Stimulated activated CD8-positive, alpha-beta memory T cell treated with anti-CD3 and anti-CD28 coated beads, Interleukin-7, amount 100 ng/mL, for 48 hours (primary cell): ENCODE data around the gene RTF2.
"Not testable (repeated sequence)": the region's sequence is repeated elsewhere in the genome, so short reads cannot be mapped to it uniquely, and the experiment has no call there.

Experiments
- DNase-seq, 2 donors: peaks; one replicate each; pipeline ENCODE4 v3.0.0-alpha.2; 2020; ENCODE audit warnings: low read depth in 1 of 2; ENCODE audit errors: extremely low read depth in 1 of 2

Gene RTF2

GRCh38 chr20:56469077-56469449 is 636 bp downstream of the RTF2 start:
- no peak for DNase-seq

- DNase-seq: no peak
Observed at GRCh38 chr20:56483970-56484369, 15.5 kb downstream of the RTF2 start.

GRCh38 chr20:56487216-56487615 is 18.8 kb downstream of the RTF2 start:
- DNase-seq: no peak

- DNase-seq: no peak
Observed at GRCh38 chr20:56488566-56488965, 20.1 kb downstream of the RTF2 start.

GRCh38 chr20:56501116-56501515 is 32.7 kb downstream of the RTF2 start:
- no peak for DNase-seq

GRCh38 chr20:56503916-56504315 is 35.5 kb downstream of the RTF2 start:
- DNase-seq: no peak

- no peak for DNase-seq
Observed at GRCh38 chr20:56504373-56505005, 36.1 kb downstream of the RTF2 start.

GRCh38 chr20:56506103-56506502 is 37.7 kb downstream of the RTF2 start:
- no peak for DNase-seq

- DNase-seq: no peak
Observed at GRCh38 chr20:56511926-56512325, 43.5 kb downstream of the RTF2 start.

- DNase-seq: no peak
Observed at GRCh38 chr20:56513161-56514150, 45.0 kb downstream of the RTF2 start.

- no peak for DNase-seq
Observed at GRCh38 chr20:56516631-56517030, 48.2 kb downstream of the RTF2 start.

GRCh38 chr20:56517211-56517610 is 48.8 kb downstream of the RTF2 start:
- no peak for DNase-seq

- DNase-seq: no peak
Observed at GRCh38 chr20:56517641-56518040, 49.2 kb downstream of the RTF2 start.

GRCh38 chr20:56518126-56518525 is 49.7 kb downstream of the RTF2 start:
- no peak for DNase-seq

- DNase-seq: no peak
Observed at GRCh38 chr20:56518721-56519398, 50.4 kb downstream of the RTF2 start.

GRCh38 chr20:56519551-56519950 is 51.1 kb downstream of the RTF2 start:
- no peak for DNase-seq

- no peak for DNase-seq
Observed at GRCh38 chr20:56520180-56520579, 51.8 kb downstream of the RTF2 start.

- not testable (repeated sequence) for DNase-seq
Observed at GRCh38 chr20:56520746-56521354, 52.4 kb downstream of the RTF2 start.

- DNase-seq: no peak
Observed at GRCh38 chr20:56522311-56522710, 53.9 kb downstream of the RTF2 start.

- not testable (repeated sequence) for DNase-seq
Observed at GRCh38 chr20:56524444-56524843, 56.0 kb downstream of the RTF2 start, which contains the start of gene FAM209A. Gene FAM209A (plus strand): TSS chr20:56524744. CDS start chr20:56524809, 65 bp downstream.

GRCh38 chr20:56527521-56527920 is 59.1 kb downstream of the RTF2 start:
- no peak for DNase-seq
